ENCODE results near the gene TTYH2. TPM values are rescaled to one million over a fixed set of nuclear protein-coding genes. Genes with fewer than 3 reads are reported as not detected.
A peak's percentile ranks its signal among the peaks of the same experiment; 100 is the strongest.
"Not testable (repeated sequence)": the region's sequence is repeated elsewhere in the genome, so short reads cannot be mapped to it uniquely, and the experiment has no call there.

Gene TTYH2
- total RNA-seq, 6 experiments from 2014 or later: 0.60 to 1.8 (median 1.3) TPM

- H3K9me3 ChIP-seq: no peaks in the 10 kb centered on the region
- ATAC-seq (no peak), DNase-seq (no peak)
- intact Hi-C loops (cut with DNase I): no loop called here
- WGBS (ENCODE audit: insufficient coverage, low coverage, low lambda C conversion rate, missing lambda C conversion rate): 49% methylated on average over 5 of the region's 5 CpGs
- no peaks in the 10 kb centered on the region for H3K27me3 ChIP-seq
- no peak for TF ChIP-seq CTCF (IDR thresholded peaks at IDR 0.05)
- TF ChIP-seq POLR2A (IDR thresholded peaks at IDR 0.05): no peak
- H3K4me1 ChIP-seq: no peaks in the 10 kb centered on the region
- H3K27ac ChIP-seq: no peak overlapping the region
- no peaks in the 10 kb centered on the region for H3K36me3 ChIP-seq
- H3K4me3 ChIP-seq: no peak overlapping the region
These were observed 63.2 kb downstream of the TTYH2 start for GRCh38 chr17:74276541-74277009.

DNA sequence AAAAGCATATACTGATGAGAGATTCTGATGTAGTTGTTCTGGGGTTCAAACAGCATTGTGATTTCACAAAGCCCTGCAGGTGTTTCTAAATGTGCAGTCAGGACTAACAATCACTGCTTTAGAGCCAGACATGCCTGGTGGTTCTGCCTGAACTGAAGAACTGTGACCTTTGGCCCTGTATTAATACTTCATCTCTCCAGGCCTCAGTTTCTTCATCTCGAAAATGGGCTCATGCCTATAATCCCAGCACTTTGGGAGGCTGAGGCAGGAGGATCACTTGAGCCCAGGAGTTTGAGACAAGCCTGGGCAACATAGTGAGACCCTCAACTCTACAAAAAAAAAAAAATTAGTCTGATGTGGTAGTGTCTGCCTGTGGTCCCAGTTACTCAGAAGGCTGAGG, 64.6 kb downstream of the TTYH2 start:
- no peaks in the 10 kb centered on the region for H3K27me3 ChIP-seq
- 10% methylated on average over 1 of the region's 1 CpG for whole genome bisulfite sequencing (ENCODE audit: insufficient coverage, low coverage, low lambda C conversion rate, missing lambda C conversion rate)
- ATAC-seq (no peak), DNase-seq (no peak)
- no peaks in the 10 kb centered on the region for H3K4me1 ChIP-seq
- no peak overlapping the region for H3K4me3 ChIP-seq
- TF ChIP-seq POLR2A (IDR thresholded peaks at IDR 0.05): no peak
- TF ChIP-seq CTCF (IDR thresholded peaks at IDR 0.05): no peak
- H3K36me3 ChIP-seq: no peaks in the 10 kb centered on the region
- intact Hi-C loops (cut with DNase I): no loop called here
- H3K9me3 ChIP-seq: no peaks in the 10 kb centered on the region
- H3K27ac ChIP-seq: no peak overlapping the region

- H3K36me3 ChIP-seq; H3K4me3 ChIP-seq; H3K4me1 ChIP-seq; intact Hi-C loops (cut with DNase I); ATAC-seq; H3K9me3 ChIP-seq; DNase-seq; H3K27me3 ChIP-seq; H3K27ac ChIP-seq: not testable (repeated sequence)
- WGBS (ENCODE audit: insufficient coverage, low coverage, low lambda C conversion rate, missing lambda C conversion rate): 70% methylated on average over 6 of the region's 7 CpGs
These were observed 66.2 kb downstream of the TTYH2 start for GRCh38 chr17:74279617-74280016.

DNA sequence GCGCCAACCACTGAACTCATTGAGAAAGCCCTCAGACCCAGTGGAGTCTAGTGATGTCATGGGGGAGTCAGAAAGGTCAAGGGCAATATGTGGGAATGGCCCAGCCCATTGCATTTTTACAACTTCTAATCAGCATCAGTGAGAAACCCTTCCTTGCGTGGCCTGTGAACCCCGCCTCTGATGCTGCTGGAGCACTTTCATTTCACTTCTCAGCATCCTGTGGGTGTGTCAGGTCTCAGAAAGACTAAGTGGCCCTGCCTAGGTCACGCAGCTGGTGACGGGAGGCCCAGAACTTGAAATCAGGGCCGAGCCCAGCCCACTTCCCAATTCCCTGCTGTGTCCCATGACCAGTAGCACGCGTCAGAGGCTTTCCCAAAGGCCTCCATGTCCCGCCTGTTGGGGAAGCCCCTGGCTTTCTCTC, 66.7 kb downstream of the TTYH2 start:
- ATAC-seq (peak in 3 of 4 donors; percentile 25 to 44 (median 25)), DNase-seq (no peak)
- Histone ChIP-seq H3K9me3 (no peaks in the 10 kb centered on the region), H3K4me3 (no peak overlapping the region), H3K4me1 (no peaks in the 10 kb centered on the region), H3K27ac (no peak overlapping the region), H3K36me3 (no peaks in the 10 kb centered on the region), H3K27me3 (no peaks in the 10 kb centered on the region)
- intact Hi-C loops (cut with DNase I): no loop called here
- WGBS (ENCODE audit: insufficient coverage, low coverage, low lambda C conversion rate, missing lambda C conversion rate): 69% methylated on average over 3 of the region's 9 CpGs
- TF ChIP-seq POLR2A (IDR thresholded peaks at IDR 0.05) (no peak), CTCF (IDR thresholded peaks at IDR 0.05) (no peak)

DNA sequence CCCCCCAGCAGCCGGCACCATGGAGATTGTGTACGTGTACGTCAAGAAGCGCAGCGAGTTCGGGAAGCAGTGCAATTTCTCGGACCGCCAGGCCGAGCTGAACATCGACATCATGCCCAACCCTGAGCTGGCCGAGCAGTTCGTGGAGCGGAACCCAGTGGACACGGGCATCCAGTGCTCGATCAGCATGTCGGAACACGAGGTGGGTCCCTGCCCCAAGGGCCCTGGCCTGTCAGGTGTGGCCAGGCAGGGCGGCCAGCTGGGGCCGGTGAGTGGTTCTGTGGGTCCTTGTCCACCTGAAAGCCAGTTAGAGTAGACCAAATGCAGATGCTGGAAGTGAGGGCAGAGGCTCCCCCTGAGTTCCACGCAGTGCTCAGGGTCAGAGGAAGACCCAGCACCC, 68.4 kb downstream of the TTYH2 start:
- ATAC-seq: peak in 1 of 4 donors; percentile 35
- TF ChIP-seq CTCF (IDR thresholded peaks at IDR 0.05) (no peak), POLR2A (IDR thresholded peaks at IDR 0.05) (no peak)
- Histone ChIP-seq H3K4me1 (no peaks in the 10 kb centered on the region), H3K4me3 (no peak overlapping the region), H3K9me3 (no peaks in the 10 kb centered on the region), H3K27me3 (no peaks in the 10 kb centered on the region), H3K36me3 (no peaks in the 10 kb centered on the region), H3K27ac (no peak overlapping the region)
- DNase-seq: no peak
- WGBS (ENCODE audit: insufficient coverage, low coverage, low lambda C conversion rate, missing lambda C conversion rate): no CpG with 5 or more reads among the region's 20 CpGs
- intact Hi-C loops (cut with DNase I): no loop called here

DNA sequence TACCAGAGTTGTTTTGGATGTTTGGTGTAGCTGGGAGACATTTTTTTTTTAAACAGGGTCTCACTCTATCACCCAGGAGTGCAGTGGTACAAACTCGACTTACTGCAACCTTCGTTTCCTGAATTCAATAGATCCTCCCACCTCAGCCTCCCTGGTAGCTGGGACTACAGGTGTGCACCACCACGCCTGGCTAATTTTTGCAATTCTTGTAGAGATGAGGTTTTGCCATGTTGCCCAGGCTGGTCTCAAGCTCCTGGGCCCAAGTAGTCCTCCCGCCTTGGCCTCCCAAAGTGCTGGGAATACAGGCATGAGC, 68.9 kb downstream of the TTYH2 start:
- H3K4me3 ChIP-seq; DNase-seq; H3K27me3 ChIP-seq; ATAC-seq; H3K36me3 ChIP-seq; intact Hi-C loops (cut with DNase I); H3K4me1 ChIP-seq; H3K9me3 ChIP-seq; H3K27ac ChIP-seq: not testable (repeated sequence)
- WGBS (ENCODE audit: insufficient coverage, low coverage, low lambda C conversion rate, missing lambda C conversion rate): 53% methylated on average over 4 of the region's 4 CpGs

Data from right lobe of liver (tissue), 6 donors.